OCI-LY7 (cell line): Measurements from ENCODE around the gene SPAG6. TPM values are rescaled to one million over a fixed set of nuclear protein-coding genes. Genes with fewer than 3 reads are reported as not detected.

Experiments
- BruUV-seq: library from RNA; stranded (reverse); fragments of 400-500 nt; replicated peaks from 2 replicates; lab custom pipeline; 2021; lab: Mats Ljungman, UMichigan
- CTCF ChIA-PET: fragments of 300-600 bp; sonication (Branson Sonifier 250); formaldehyde crosslinking; loops from one replicate; lab custom pipeline; 2022; ENCODE audit warnings: antibody characterized with exemption; ENCODE audit not compliant: unreplicated experiment; lab: Charles Lee
- POLR2A ChIA-PET: fragments of 300-600 bp; sonication (Branson Sonifier 250); formaldehyde crosslinking; loops from one replicate; lab custom pipeline; 2022; ENCODE audit warnings: antibody characterized with exemption; lab: Charles Lee
- DNase-seq: peaks from one replicate; pipeline ENCODE4 v3.0.0-alpha.2; 2015; ENCODE audit warnings: low spot score
- H2AFZ ChIP-seq: fragments of 200-600 bp; sonication (generic), shearing (Covaris generic); 2 replicates; pipeline ENCODE4 v1.6.1; 2014; ENCODE audit warnings: mild to moderate bottlenecking, antibody characterized with exemption, low read length, moderate library complexity
- H3K27ac ChIP-seq: fragments of 200-600 bp; sonication (generic); 2 replicates; pipeline ENCODE4 v1.5.1; 2014; ENCODE audit warnings: mixed run types, low read depth, mild to moderate bottlenecking, moderate library complexity, low read length, inconsistent platforms; ENCODE audit not compliant: poor library complexity, severe bottlenecking
- H3K36me3 ChIP-seq: fragments of 200-600 bp; sonication (generic); 2 replicates; pipeline ENCODE4 v1.6.1; 2014; ENCODE audit warnings: mild to moderate bottlenecking, antibody characterized with exemption, low read length, moderate library complexity, mixed read lengths; ENCODE audit not compliant: insufficient read depth
- H3K4me1 ChIP-seq: fragments of 200-600 bp; sonication (generic); 2 replicates; pipeline ENCODE4 v1.5.1; 2014; ENCODE audit warnings: mild to moderate bottlenecking, low read length; ENCODE audit not compliant: insufficient read depth, poor library complexity, severe bottlenecking
- H3K4me2 ChIP-seq: fragments of 200-600 bp; sonication (generic); 2 replicates; pipeline ENCODE4 v1.6.1; 2014; ENCODE audit warnings: mild to moderate bottlenecking, low read length
- H3K4me3 ChIP-seq: fragments of 200-600 bp; sonication (generic); 2 replicates; pipeline ENCODE4 v1.5.1; 2014; ENCODE audit warnings: mild to moderate bottlenecking, low read depth, low read length; ENCODE audit not compliant: poor library complexity, severe bottlenecking
- H3K79me2 ChIP-seq: fragments of 200-600 bp; sonication (generic); 2 replicates; pipeline ENCODE4 v1.6.1; 2016; ENCODE audit warnings: low read depth, mild to moderate bottlenecking, low read length, moderate library complexity, mixed read lengths; ENCODE audit not compliant: insufficient read depth
- H3K9me2 ChIP-seq: fragments of 200-600 bp; sonication (generic); 2 replicates; pipeline ENCODE4 v1.6.1; 2016; ENCODE audit warnings: mild to moderate bottlenecking, low read length, mixed read lengths; ENCODE audit not compliant: insufficient read depth
- H3K9me3 ChIP-seq: fragments of 200-600 bp; sonication (generic); 2 replicates; pipeline ENCODE4 v1.6.1; 2014; ENCODE audit warnings: mild to moderate bottlenecking, mixed run types, low read length, mixed read lengths
- H4K20me1 ChIP-seq: fragments of 200-600 bp; sonication (generic); 2 replicates; pipeline ENCODE4 v1.6.1; 2014; ENCODE audit warnings: mild to moderate bottlenecking, antibody characterized with exemption, low read length, moderate library complexity, mixed read lengths; ENCODE audit not compliant: insufficient read depth
- EZH2phosphoT487 ChIP-seq: fragments of 200-600 bp; sonication (generic); IDR thresholded peaks from 2 replicates; pipeline ENCODE4 v1.6.1; 2018; ENCODE audit warnings: low read depth, borderline replicate concordance, mild to moderate bottlenecking, mixed run types, antibody characterized with exemption, low read length, moderate library complexity, mixed read lengths
- intact Hi-C: fragments of 100-400 bp; cut with micrococcal nuclease; formaldehyde crosslinking; loops from one replicate; pipeline ENCODE4 v1.10.0; 2022; ENCODE audit not compliant: unreplicated experiment
- total RNA-seq, 2 experiments: library from RNA; depleted of rRNA in 1 of 2; stranded (reverse); fragments of >200 nt in 1 of 2; shearing (Covaris generic) in 1 of 2; gene quantifications; 2 replicates each; pipeline ENCODE4 v1.2.3, GENCODE V29; 2014 to 2022
- TF ChIP-seq, protein P1 (sequence below): fragments of 200-600 bp; sonication (generic); conservative IDR thresholded peaks from 2 replicates; pipeline ENCODE4 v1.5.1; 2014; ENCODE audit warnings: mild to moderate bottlenecking, antibody characterized with exemption, low read length, moderate library complexity, mixed read lengths

SPAG6 gene
- total RNA-seq, 2 experiments from 2014 or later: not detected

DNA sequence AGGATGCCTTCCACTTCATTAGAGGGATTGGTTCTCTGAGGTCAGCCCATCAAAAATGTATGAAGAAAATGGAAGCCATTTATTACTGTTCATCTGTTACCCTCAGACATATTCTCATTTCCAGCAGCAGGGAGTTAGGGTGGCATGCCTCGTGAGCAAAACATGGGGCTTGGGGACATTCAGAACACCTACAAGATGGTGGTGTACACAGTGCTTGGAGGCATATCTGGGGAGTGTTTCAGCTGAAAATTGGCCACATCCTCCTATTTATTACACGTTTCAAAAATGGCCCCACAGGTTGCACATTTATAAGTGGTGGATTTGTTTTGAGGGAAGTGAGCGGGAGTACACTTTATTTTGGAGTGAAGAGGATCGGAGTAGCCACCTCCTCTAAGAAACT, 93.4 kb downstream of the SPAG6 start:
- H3K36me3 ChIP-seq: no peaks in the 10 kb centered on the region
- no peaks in the 10 kb centered on the region for H3K79me2 ChIP-seq
- BruUV-seq: no TSS peak
- H3K9me3 ChIP-seq: no peaks in the 10 kb centered on the region
- H2AFZ ChIP-seq: no peak overlapping the region
- H4K20me1 ChIP-seq: no peaks in the 10 kb centered on the region
- CTCF ChIA-PET: no interaction called here
- intact Hi-C loops: loop anchor here (5.0 to 10.0 kb wide), 2 partner anchors 194 to 549 kb away; no protein-coding TSS in a partner anchor
- no peak overlapping the region for H3K27ac ChIP-seq
- no peak for DNase-seq
- no peaks in the 10 kb centered on the region for H3K4me1 ChIP-seq
- no peaks in the 10 kb centered on the region for H3K9me2 ChIP-seq
- no peak overlapping the region for H3K4me3 ChIP-seq
- POLR2A ChIA-PET: interaction anchor here (0.5 to 0.7 kb wide), 2 partner anchors 9 to 10 kb away, joined by 3 read pairs; no protein-coding TSS in a partner anchor
- H3K4me2 ChIP-seq: no peak overlapping the region
- TF ChIP-seq EZH2phosphoT487: no peak
- TF ChIP-seq, protein P1, sequence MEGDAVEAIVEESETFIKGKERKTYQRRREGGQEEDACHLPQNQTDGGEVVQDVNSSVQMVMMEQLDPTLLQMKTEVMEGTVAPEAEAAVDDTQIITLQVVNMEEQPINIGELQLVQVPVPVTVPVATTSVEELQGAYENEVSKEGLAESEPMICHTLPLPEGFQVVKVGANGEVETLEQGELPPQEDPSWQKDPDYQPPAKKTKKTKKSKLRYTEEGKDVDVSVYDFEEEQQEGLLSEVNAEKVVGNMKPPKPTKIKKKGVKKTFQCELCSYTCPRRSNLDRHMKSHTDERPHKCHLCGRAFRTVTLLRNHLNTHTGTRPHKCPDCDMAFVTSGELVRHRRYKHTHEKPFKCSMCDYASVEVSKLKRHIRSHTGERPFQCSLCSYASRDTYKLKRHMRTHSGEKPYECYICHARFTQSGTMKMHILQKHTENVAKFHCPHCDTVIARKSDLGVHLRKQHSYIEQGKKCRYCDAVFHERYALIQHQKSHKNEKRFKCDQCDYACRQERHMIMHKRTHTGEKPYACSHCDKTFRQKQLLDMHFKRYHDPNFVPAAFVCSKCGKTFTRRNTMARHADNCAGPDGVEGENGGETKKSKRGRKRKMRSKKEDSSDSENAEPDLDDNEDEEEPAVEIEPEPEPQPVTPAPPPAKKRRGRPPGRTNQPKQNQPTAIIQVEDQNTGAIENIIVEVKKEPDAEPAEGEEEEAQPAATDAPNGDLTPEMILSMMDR: no peak

DNA sequence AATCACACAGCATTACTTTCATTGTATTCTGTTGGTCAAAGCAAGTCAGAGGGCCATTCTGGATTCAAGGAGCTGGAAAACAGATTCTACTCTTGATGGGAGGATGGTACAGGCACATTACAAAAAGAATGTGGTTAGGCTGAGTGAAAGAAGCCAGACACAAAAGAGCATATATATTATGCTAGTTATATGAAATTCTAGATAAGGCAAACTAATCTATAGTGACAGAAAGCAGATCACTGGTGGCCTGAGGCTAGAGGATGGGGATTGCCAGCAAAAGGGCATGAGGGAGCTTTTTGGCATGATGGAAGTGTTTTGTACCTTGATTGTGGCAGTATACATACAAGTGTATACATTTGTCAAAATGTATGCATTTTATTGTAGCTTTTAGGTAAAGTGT, 96.8 kb downstream of the SPAG6 start:
- intact Hi-C loops: no loop called here
- CTCF ChIA-PET: no interaction called here
- H3K4me1 ChIP-seq: no peaks in the 10 kb centered on the region

DNA sequence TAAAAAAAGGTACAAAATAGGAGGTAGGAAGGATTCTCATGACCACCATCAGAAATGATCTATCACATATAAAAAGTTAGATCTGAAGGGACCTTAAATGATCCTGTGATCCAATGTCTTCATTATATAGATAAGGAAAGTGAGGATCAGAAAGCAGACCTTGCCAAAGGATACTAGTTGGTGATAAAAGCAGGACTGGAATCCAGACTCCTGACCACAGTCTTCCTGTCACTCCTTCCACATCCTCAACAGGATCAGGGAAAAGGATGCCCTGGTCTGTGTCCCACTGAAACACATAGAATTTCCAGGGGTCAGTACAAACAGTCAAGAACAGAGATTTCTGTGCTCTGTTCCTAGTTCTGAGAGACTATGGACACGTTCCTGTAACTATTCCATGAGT, 97.2 kb downstream of the SPAG6 start:
- no TSS peak for BruUV-seq
- no peaks in the 10 kb centered on the region for H3K9me3 ChIP-seq
- H3K36me3 ChIP-seq: no peaks in the 10 kb centered on the region
- no peaks in the 10 kb centered on the region for H4K20me1 ChIP-seq
- H2AFZ ChIP-seq: no peak overlapping the region
- TF ChIP-seq, protein P1: no peak
- ChIA-PET CTCF (no interaction called here), POLR2A (no interaction called here)
- H3K9me2 ChIP-seq: no peaks in the 10 kb centered on the region
- no peak for DNase-seq
- no peaks in the 10 kb centered on the region for H3K79me2 ChIP-seq
- no peak overlapping the region for H3K27ac ChIP-seq
- intact Hi-C loops: no loop called here
- H3K4me3 ChIP-seq: no peak overlapping the region
- no peak overlapping the region for H3K4me2 ChIP-seq
- no peaks in the 10 kb centered on the region for H3K4me1 ChIP-seq

More for the DNA sequence above, 96.8 kb downstream of the SPAG6 start:
- no peak for DNase-seq
- Histone ChIP-seq H4K20me1 (no peaks in the 10 kb centered on the region), H3K27ac (no peak overlapping the region), H3K9me3 (no peaks in the 10 kb centered on the region), H3K9me2 (no peaks in the 10 kb centered on the region), H2AFZ (no peak overlapping the region), H3K79me2 (no peaks in the 10 kb centered on the region), H3K4me3 (no peak overlapping the region), H3K4me2 (no peak overlapping the region), H3K36me3 (no peaks in the 10 kb centered on the region)
- TF ChIP-seq, protein P1: no peak
- TF ChIP-seq EZH2phosphoT487: no peak
- POLR2A ChIA-PET: no interaction called here
- no TSS peak for BruUV-seq
